H1 (cell line): ENCODE measurements around the gene CACNA1C. TPM values are rescaled to one million over a fixed set of nuclear protein-coding genes. Genes with fewer than 3 reads are reported as not detected.

Experiments
- CTCF ChIA-PET: fragments of 300-600 bp; sonication (Branson Sonifier 250); formaldehyde crosslinking; loops from one replicate; lab custom pipeline; 2021; ENCODE audit not compliant: partially characterized antibody; lab: Charles Lee
- POLR2A ChIA-PET: fragments of 300-600 bp; sonication (Branson Sonifier 250); formaldehyde crosslinking; loops from one replicate; lab custom pipeline; 2021; ENCODE audit warnings: inconsistent platforms; ENCODE audit not compliant: partially characterized antibody; lab: Charles Lee
- DNase-seq, 2 experiments: peaks; one replicate each; pipeline versions ENCODE4 v3.0.0 to v3.0.0-alpha.2; 2010 to 2022; ENCODE audit warnings: low spot score in 2 of 2, low read depth in 1 of 2, mixed read lengths in 1 of 2
- FAIRE-seq: peaks from 2 replicates; lab custom pipeline; 2011; peaks lifted over from hg19 to GRCh38; lab: Jason Lieb, UNC
- H2AFZ ChIP-seq: 2 replicates; pipeline ENCODE4 v1.8.1; 2012; ENCODE audit warnings: low read length, inconsistent platforms
- H2AK5ac ChIP-seq: 2 replicates; pipeline ENCODE4 v1.6.1; 2013; ENCODE audit warnings: low read depth, low read length
- H2BK120ac ChIP-seq: replicated peaks from 2 replicates; pipeline ENCODE3; 2013; ENCODE audit warnings: low read depth, low read length, inconsistent platforms
- H2BK12ac ChIP-seq: 2 replicates; pipeline ENCODE4 v1.6.1; 2013; ENCODE audit warnings: low read depth, low read length
- H2BK15ac ChIP-seq: 2 replicates; pipeline ENCODE4 v1.6.1; 2013; ENCODE audit warnings: low read length
- H2BK20ac ChIP-seq: 2 replicates; pipeline ENCODE4 v1.6.1; 2013; ENCODE audit warnings: low read length
- H2BK5ac ChIP-seq: 2 replicates; pipeline ENCODE4 v1.6.1; 2013; ENCODE audit warnings: low read depth, low read length
- H3K14ac ChIP-seq: 2 replicates; pipeline ENCODE4 v1.6.1; 2013; ENCODE audit warnings: inconsistent platforms; ENCODE audit not compliant: insufficient read length
- H3K18ac ChIP-seq: 2 replicates; pipeline ENCODE4 v1.6.1; 2013; ENCODE audit warnings: low read length; ENCODE audit errors: extremely low read depth
- H3K23ac ChIP-seq: 2 replicates; pipeline ENCODE4 v1.6.1; 2013; ENCODE audit warnings: inconsistent platforms; ENCODE audit not compliant: insufficient read length
- H3K23me2 ChIP-seq: 2 replicates; pipeline ENCODE4 v1.6.1; 2013; ENCODE audit warnings: low read depth, low read length
- H3K27ac ChIP-seq: 2 replicates; pipeline ENCODE4 v1.6.1; 2011; ENCODE audit warnings: low read depth, low read length, inconsistent platforms
- H3K27me3 ChIP-seq, 4 experiments: replicated peaks in 1 of 4; 1 replicate in 1 of 4; 2 replicates in 3 of 4; pipeline versions ENCODE4 v1.6.1 to v1.8.1; 2011 to 2013; ENCODE audit warnings: low read length in 3 of 4, mild to moderate bottlenecking in 3 of 4, inconsistent platforms in 2 of 4, mixed read lengths in 2 of 4, moderate library complexity in 1 of 4; ENCODE audit not compliant: control insufficient read depth in 3 of 4, insufficient read depth in 3 of 4; ENCODE audit errors: extremely low read depth in 1 of 4
- H3K36me3 ChIP-seq, 4 experiments: 2 replicates each; pipeline versions ENCODE4 v1.6.1 to v1.8.1; 2011 to 2013; ENCODE audit warnings: mild to moderate bottlenecking in 4 of 4, low read length in 3 of 4, moderate library complexity in 2 of 4, control low read depth in 1 of 4, inconsistent platforms in 1 of 4; ENCODE audit not compliant: insufficient read depth in 4 of 4, control insufficient read depth in 2 of 4
- H3K4ac ChIP-seq: replicated peaks from 2 replicates; pipeline ENCODE3; 2013; ENCODE audit warnings: low read length, low read depth, mixed read lengths, inconsistent platforms; ENCODE audit not compliant: insufficient read length
- H3K4me1 ChIP-seq, 4 experiments: replicated peaks in 1 of 4; 1 replicate in 1 of 4; 2 replicates in 3 of 4; pipeline versions ENCODE4 v1.6.1 to v1.8.1; 2011 to 2013; ENCODE audit warnings: low read length in 3 of 4, inconsistent platforms in 2 of 4, mixed read lengths in 1 of 4; ENCODE audit not compliant: insufficient read depth in 4 of 4, control insufficient read depth in 3 of 4
- H3K4me2 ChIP-seq, 2 experiments: 2 replicates each; pipeline versions ENCODE4 v1.6.1 to v1.8.1; 2011 to 2013; ENCODE audit warnings: low read depth in 2 of 2, low read length in 2 of 2, control low read depth in 1 of 2, inconsistent platforms in 1 of 2, mild to moderate bottlenecking in 1 of 2; ENCODE audit not compliant: insufficient read depth in 1 of 2
- H3K4me3 ChIP-seq, 4 experiments: fragments of 200-600, 300-600 bp in 1 of 4; sonication (generic), shearing (Covaris generic), sonication (Bioruptor Twin) in 1 of 4; 2 replicates each; pipeline versions ENCODE4 v1.5.1 to v1.8.1; 2011 to 2016; ENCODE audit warnings: low read length in 4 of 4, low read depth in 3 of 4, control low read depth in 2 of 4, inconsistent platforms in 2 of 4, mild to moderate bottlenecking in 2 of 4, mixed read lengths in 1 of 4, moderate library complexity in 1 of 4; ENCODE audit not compliant: insufficient read depth in 2 of 4; ENCODE audit errors: extremely low read depth in 1 of 4
- H3K56ac ChIP-seq: replicated peaks from 2 replicates; pipeline ENCODE3; 2013; ENCODE audit warnings: low read depth, mild to moderate bottlenecking, mixed read lengths, low read length, inconsistent platforms; ENCODE audit not compliant: insufficient read length
- H3K79me1 ChIP-seq: 2 replicates; pipeline ENCODE4 v1.6.1; 2013; ENCODE audit warnings: low read depth, low read length, control low read depth
- H3K79me2 ChIP-seq, 2 experiments: 2 replicates each; pipeline versions ENCODE4 v1.6.1 to v1.8.1; 2012 to 2013; ENCODE audit warnings: low read length in 2 of 2, mild to moderate bottlenecking in 2 of 2, inconsistent platforms in 1 of 2; ENCODE audit not compliant: insufficient read depth in 2 of 2, control insufficient read depth in 1 of 2
- H3K9ac ChIP-seq, 4 experiments: replicated peaks in 1 of 4; 1 replicate in 1 of 4; 2 replicates in 3 of 4; pipeline versions ENCODE4 v1.6.1 to v1.8.1; 2011 to 2013; ENCODE audit warnings: low read depth in 3 of 4, low read length in 3 of 4, control low read depth in 2 of 4, mild to moderate bottlenecking in 2 of 4, moderate library complexity in 2 of 4, inconsistent platforms in 1 of 4; ENCODE audit errors: extremely low read depth in 1 of 4
- H3K9me3 ChIP-seq, 2 experiments: 2 replicates each; pipeline versions ENCODE4 v1.6.1 to v1.8.1; 2012 to 2013; ENCODE audit warnings: mild to moderate bottlenecking in 2 of 2, moderate library complexity in 2 of 2, control low read depth in 1 of 2, inconsistent platforms in 1 of 2, low read depth in 1 of 2, low read length in 1 of 2, mixed read lengths in 1 of 2; ENCODE audit not compliant: insufficient read depth in 2 of 2
- H4K20me1 ChIP-seq, 2 experiments: replicated peaks in 1 of 2; 2 replicates each; pipeline versions ENCODE3 to v1.8.1; 2011 to 2013; ENCODE audit warnings: inconsistent platforms in 2 of 2, low read length in 2 of 2, mild to moderate bottlenecking in 1 of 2; ENCODE audit not compliant: insufficient read depth in 2 of 2, control insufficient read depth in 1 of 2
- H4K5ac ChIP-seq: 2 replicates; pipeline ENCODE4 v1.6.1; 2013; ENCODE audit warnings: low read length, low read depth, mixed read lengths, inconsistent platforms; ENCODE audit not compliant: insufficient read length
- H4K8ac ChIP-seq: 2 replicates; pipeline ENCODE4 v1.8.0; 2013; ENCODE audit warnings: mild to moderate bottlenecking, moderate library complexity, low read length, inconsistent platforms; ENCODE audit not compliant: insufficient read depth; ENCODE audit errors: extremely low read depth
- H4K91ac ChIP-seq: replicated peaks from 2 replicates; pipeline ENCODE3; 2013; ENCODE audit warnings: low read length, mixed read lengths, inconsistent platforms; ENCODE audit not compliant: insufficient read length
- ASH2L ChIP-seq: fragments of 200-600, 300-600 bp; sonication (generic); IDR thresholded peaks from one replicate; pipeline ENCODE4 v1.7.1; 2017; ENCODE audit warnings: low read length
- EGR1 ChIP-seq: IDR thresholded peaks from 2 replicates; pipeline ENCODE4 v1.6.1; 2011; ENCODE audit warnings: low read depth, low read length, borderline replicate concordance
- KDM5A ChIP-seq: fragments of 200-600 bp; IDR thresholded peaks from 2 replicates; pipeline ENCODE4 v1.7.1; 2012; ENCODE audit warnings: mild to moderate bottlenecking, low read length, inconsistent platforms, mixed read lengths
- PHF8 ChIP-seq: fragments of 200-600 bp; sonication (generic); conservative IDR thresholded peaks from 2 replicates; pipeline ENCODE4 v1.7.1; 2012; ENCODE audit warnings: low read depth, mild to moderate bottlenecking, inconsistent platforms, low read length, moderate library complexity
- POU5F1 ChIP-seq: IDR thresholded peaks from 2 replicates; pipeline ENCODE4 v1.6.1; 2011; ENCODE audit warnings: low read depth, mild to moderate bottlenecking, low read length, moderate library complexity
- RNF2 ChIP-seq: fragments of 200-900, 300-1000 bp; sonication (generic); IDR thresholded peaks from 2 replicates; pipeline ENCODE4 v1.7.1; 2016; ENCODE audit warnings: borderline replicate concordance, low read depth, mild to moderate bottlenecking, antibody characterized with exemption, low read length; ENCODE audit not compliant: poor library complexity, severe bottlenecking; ENCODE audit errors: missing control alignments
- SP4 ChIP-seq: IDR thresholded peaks from 2 replicates; pipeline ENCODE4 v1.6.1; 2012; ENCODE audit warnings: low read length, inconsistent platforms
- TAF1 ChIP-seq: IDR thresholded peaks from 2 replicates; pipeline ENCODE4 v1.6.1; 2011; ENCODE audit warnings: mild to moderate bottlenecking, low read depth, low read length
- WGBS, 2 experiments: shearing (Covaris generic) in 1 of 2; methylation state at CpG; one replicate each; pipeline versions ENCODE4 v1.1.6 to v1.1.7; 2013 to 2015; ENCODE audit warnings: low lambda C conversion rate in 2 of 2, mixed read lengths in 2 of 2, inconsistent platforms in 1 of 2, low coverage in 1 of 2, missing lambda C conversion rate in 1 of 2; ENCODE audit not compliant: insufficient replicate concordance in 2 of 2, insufficient coverage in 1 of 2, insufficient read length in 1 of 2; ENCODE audit errors: extremely low coverage in 1 of 2, missing lambda C conversion rate in 1 of 2; 5-methylcytosine and 5-hydroxymethylcytosine counted together
- polyA plus RNA-seq, 7 experiments: library from polyadenylated mRNA; depleted of rRNA in 3 of 7; stranded (reverse) in 5 of 7; unstranded in 2 of 7; fragments of >200 nt in 5 of 7; fragments of 200-250 nt in 2 of 7; gene quantifications; 1 replicate in 5 of 7; 2 replicates in 1 of 7; 4 replicates in 1 of 7; pipeline versions ENCODE4 v1.2.1 to v1.2.3, GENCODE V29; 2011 to 2013; ENCODE audit warnings: missing spikeins in 2 of 7, mixed read lengths in 2 of 7
- total RNA-seq: library from RNA; stranded (reverse); fragmentation: NEBNext Ultra II Directional; extraction: Animal tissue kit (Norgen Biotek cat#: 25700); gene quantifications from 2 replicates; pipeline ENCODE4 v1.2.1, GENCODE V29; 2021

The CACNA1C gene
- total and polyA plus RNA-seq, 2 of the 8 experiments (the other 6 are each of a cell fraction or from before 2014, with no cell fraction given): 1.3 TPM

DNA sequence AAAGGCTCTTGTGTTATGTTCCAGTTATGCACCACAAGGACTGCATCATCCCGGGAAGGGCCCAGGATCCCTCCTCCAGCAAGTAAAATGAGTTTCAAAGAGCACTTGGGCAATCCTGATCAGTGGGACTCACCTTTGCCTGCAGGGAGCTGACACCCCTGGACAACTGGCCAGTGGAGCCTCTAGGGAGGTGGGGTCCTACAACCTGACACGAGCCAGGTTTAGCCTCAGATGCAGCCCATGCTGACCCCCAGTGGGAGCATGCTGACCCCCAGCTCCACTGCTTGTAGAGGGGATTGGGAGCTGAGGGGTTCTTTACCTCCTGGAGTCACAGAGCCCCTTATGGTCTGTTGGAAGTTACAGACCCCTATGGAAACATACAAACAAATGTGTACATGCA lies 365.8 kb downstream of the CACNA1C start:
- WGBS, 2 experiments: 89% methylated on average over 2 of the region's 2 CpGs; no CpG with 5 or more reads in 1 of the 2 experiments
- no peaks in the 10 kb centered on the region for H3K36me3 ChIP-seq
- no peak for DNase-seq
- H3K4me3 ChIP-seq: no peak overlapping the region
- H3K27me3 ChIP-seq: peaks cover 0 to 3% (median 0%) of the 10 kb centered on the region in 4 experiments; a peak in 4 of 7 replicates
- H2AK5ac ChIP-seq: no peak overlapping the region
- no peak overlapping the region for H2BK120ac ChIP-seq
- H2BK20ac ChIP-seq: no peak overlapping the region
- H3K14ac ChIP-seq: no peak overlapping the region
- ChIA-PET CTCF (no interaction called here), POLR2A (interaction anchor here (1.6 kb wide), 1 partner anchor 10 kb away, joined by 4 read pairs; no protein-coding TSS in a partner anchor)
- H3K79me1 ChIP-seq: no peaks in the 10 kb centered on the region
- no peaks in the 10 kb centered on the region for H4K20me1 ChIP-seq
- no peaks in the 10 kb centered on the region for H3K79me2 ChIP-seq
- H2AFZ ChIP-seq: no peak overlapping the region
- H3K4ac ChIP-seq: no peak overlapping the region
- H3K23ac ChIP-seq: no peak overlapping the region
- H4K8ac ChIP-seq: no peak overlapping the region
- peak overlapping the region; percentile 58; the same call in 1 of the 2 replicates for H2BK5ac ChIP-seq
- peak overlapping the region; percentile 22 for H4K91ac ChIP-seq
- peaks cover 9 to 28% (median 19%) of the 10 kb centered on the region in 4 experiments for H3K4me1 ChIP-seq
- TF ChIP-seq POU5F1: no peak
- no peak for TF ChIP-seq ASH2L
- no peak for TF ChIP-seq EGR1
- no peak for TF ChIP-seq RNF2
- TF ChIP-seq TAF1: no peak
- TF ChIP-seq KDM5A: no peak
- TF ChIP-seq SP4: no peak
- TF ChIP-seq PHF8: no peak
- no peaks in the 10 kb centered on the region for H3K23me2 ChIP-seq
- no peak for FAIRE-seq
- no peak overlapping the region for H3K18ac ChIP-seq
- no peak overlapping the region for H3K56ac ChIP-seq
- no peak overlapping the region for H2BK15ac ChIP-seq
- H3K9me3 ChIP-seq: no peaks in the 10 kb centered on the region
- no peak overlapping the region for H3K9ac ChIP-seq
- 0 out of 2 replicates have a peak overlapping the region, but pooled peaks have one; percentile 1 for H2BK12ac ChIP-seq
- peak overlapping the region; percentile 43 to 51 for H3K4me2 ChIP-seq
- no peak overlapping the region for H4K5ac ChIP-seq
- H3K27ac ChIP-seq: peak overlapping the region; percentile 10; the same call in 1 of the 2 replicates
